BLaER1 (cell line): ENCODE results near the gene DENND1A.
A peak's percentile ranks its signal among the peaks of the same experiment; 100 is the strongest.

Source experiments
- H3K27ac ChIP-seq: shearing (Covaris generic); formaldehyde crosslinking; 2 replicates; pipeline ENCODE4 v1.8.1; 2022
- H3K27me3 ChIP-seq: shearing (Covaris generic); formaldehyde crosslinking; 2 replicates; pipeline ENCODE4 v1.8.1; 2022
- H3K36me3 ChIP-seq: shearing (Covaris generic); formaldehyde crosslinking; 2 replicates; pipeline ENCODE4 v1.8.1; 2022
- H3K4me1 ChIP-seq: shearing (Covaris generic); formaldehyde crosslinking; 2 replicates; pipeline ENCODE4 v1.8.1; 2022
- H3K4me2 ChIP-seq: shearing (Covaris generic); formaldehyde crosslinking; 2 replicates; pipeline ENCODE4 v1.8.1; 2022
- H3K4me3 ChIP-seq: shearing (Covaris generic); formaldehyde crosslinking; 2 replicates; pipeline ENCODE4 v1.8.1; 2022
- H3K9ac ChIP-seq: shearing (Covaris generic); formaldehyde crosslinking; 2 replicates; pipeline ENCODE4 v1.8.1; 2022
- H3K9me3 ChIP-seq: shearing (Covaris generic); formaldehyde crosslinking; 2 replicates; pipeline ENCODE4 v1.8.1; 2022
- H4K20me1 ChIP-seq: shearing (Covaris generic); formaldehyde crosslinking; 2 replicates; pipeline ENCODE4 v1.8.1; 2022
- Cebpa-rat ChIP-seq: shearing (Covaris generic); IDR thresholded peaks from 2 replicates; pipeline ENCODE4 v1.8.1; 2022

The DENND1A gene

GRCh38 chr9:123423311-123423640 is 506.6 kb downstream of the DENND1A start:
- H3K4me2 ChIP-seq, result no peak overlapping the region

GRCh38 chr9:123422635-123423310 is 507.2 kb downstream of the DENND1A start:
- no peak for TF ChIP-seq Cebpa-rat
- no peak overlapping the region for H3K27ac ChIP-seq
- H3K4me3 ChIP-seq, result no peak overlapping the region
- no peak overlapping the region for H3K9ac ChIP-seq
- peaks cover 19% of the 10 kb centered on the region for H3K4me1 ChIP-seq
- H3K27me3 ChIP-seq, result peaks cover 15% of the 10 kb centered on the region; the same call in 1 of the 2 replicates
- H3K36me3 ChIP-seq, result peaks cover 50% of the 10 kb centered on the region
- no peaks in the 10 kb centered on the region for H3K9me3 ChIP-seq
- H4K20me1 ChIP-seq, result peaks cover 36% of the 10 kb centered on the region
- no peak overlapping the region for H3K4me2 ChIP-seq

More at GRCh38 chr9:123423311-123423640, 506.6 kb downstream of the DENND1A start:
- H3K9ac ChIP-seq, result no peak overlapping the region
- no peak overlapping the region for H3K4me3 ChIP-seq
- H3K36me3 ChIP-seq, result peaks cover 52% of the 10 kb centered on the region
- no peak overlapping the region for H3K27ac ChIP-seq
- H3K27me3 ChIP-seq, result peaks cover 15% of the 10 kb centered on the region; the same call in 1 of the 2 replicates
- no peaks in the 10 kb centered on the region for H3K9me3 ChIP-seq
- peaks cover 36% of the 10 kb centered on the region for H4K20me1 ChIP-seq
- TF ChIP-seq Cebpa-rat, result no peak
- peaks cover 20% of the 10 kb centered on the region for H3K4me1 ChIP-seq

- H3K36me3 ChIP-seq, result peaks cover 42% of the 10 kb centered on the region
- H4K20me1 ChIP-seq, result peaks cover 36% of the 10 kb centered on the region
- peak overlapping the region; percentile 55 for H3K4me2 ChIP-seq
- no peak overlapping the region for H3K9ac ChIP-seq
- no peak overlapping the region for H3K27ac ChIP-seq
- no peak for TF ChIP-seq Cebpa-rat
- H3K4me1 ChIP-seq, result peaks cover 19% of the 10 kb centered on the region
- H3K9me3 ChIP-seq, result no peaks in the 10 kb centered on the region
- H3K27me3 ChIP-seq, result peaks cover 15% of the 10 kb centered on the region; the same call in 1 of the 2 replicates
- no peak overlapping the region for H3K4me3 ChIP-seq
Measured at GRCh38 chr9:123421801-123422455, 508.0 kb downstream of the DENND1A start.

- Histone ChIP-seq H3K27me3 (peaks cover 15% of the 10 kb centered on the region; the same call in 1 of the 2 replicates), H3K4me2 (peak overlapping the region; percentile 55), H3K27ac (no peak overlapping the region), H3K9ac (no peak overlapping the region), H3K4me3 (no peak overlapping the region), H3K36me3 (peaks cover 38% of the 10 kb centered on the region), H4K20me1 (peaks cover 42% of the 10 kb centered on the region), H3K9me3 (no peaks in the 10 kb centered on the region), H3K4me1 (peaks cover 19% of the 10 kb centered on the region)
- no peak for TF ChIP-seq Cebpa-rat
Measured at GRCh38 chr9:123421186-123421585, 508.7 kb downstream of the DENND1A start.

GRCh38 chr9:123420592-123421111 is 509.3 kb downstream of the DENND1A start:
- H3K4me2 ChIP-seq, result peak overlapping the region; percentile 55
- peaks cover 47% of the 10 kb centered on the region for H4K20me1 ChIP-seq
- no peak overlapping the region for H3K27ac ChIP-seq
- no peak overlapping the region for H3K4me3 ChIP-seq
- H3K27me3 ChIP-seq, result peaks cover 15% of the 10 kb centered on the region; the same call in 1 of the 2 replicates
- no peak overlapping the region for H3K9ac ChIP-seq
- H3K36me3 ChIP-seq, result peaks cover 38% of the 10 kb centered on the region
- no peaks in the 10 kb centered on the region for H3K9me3 ChIP-seq
- TF ChIP-seq Cebpa-rat, result no peak
- H3K4me1 ChIP-seq, result peaks cover 22% of the 10 kb centered on the region

GRCh38 chr9:123419721-123420591 is 510.0 kb downstream of the DENND1A start:
- Histone ChIP-seq H3K27ac (no peak overlapping the region), H3K4me2 (peak overlapping the region; percentile 42), H3K4me3 (no peak overlapping the region), H3K9me3 (no peaks in the 10 kb centered on the region), H4K20me1 (peaks cover 54% of the 10 kb centered on the region), H3K36me3 (peaks cover 38% of the 10 kb centered on the region), H3K9ac (no peak overlapping the region), H3K27me3 (peaks cover 15% of the 10 kb centered on the region; the same call in 1 of the 2 replicates), H3K4me1 (peaks cover 29% of the 10 kb centered on the region)
- no peak for TF ChIP-seq Cebpa-rat

- Histone ChIP-seq H3K4me1 (peaks cover 35% of the 10 kb centered on the region), H3K27me3 (peaks cover 15% of the 10 kb centered on the region; the same call in 1 of the 2 replicates), H3K9me3 (no peaks in the 10 kb centered on the region), H4K20me1 (peaks cover 56% of the 10 kb centered on the region), H3K27ac (no peak overlapping the region), H3K4me3 (no peak overlapping the region), H3K36me3 (peaks cover 31% of the 10 kb centered on the region), H3K9ac (no peak overlapping the region), H3K4me2 (no peak overlapping the region)
- no peak for TF ChIP-seq Cebpa-rat
Measured at GRCh38 chr9:123419091-123419490, 510.8 kb downstream of the DENND1A start.

- no peak overlapping the region for H3K4me2 ChIP-seq
- no peak overlapping the region for H3K27ac ChIP-seq
- TF ChIP-seq Cebpa-rat, result no peak
- H3K9me3 ChIP-seq, result no peaks in the 10 kb centered on the region
- no peak overlapping the region for H3K9ac ChIP-seq
- H4K20me1 ChIP-seq, result peaks cover 54% of the 10 kb centered on the region
- peaks cover 35% of the 10 kb centered on the region for H3K4me1 ChIP-seq
- H3K27me3 ChIP-seq, result peaks cover 15% of the 10 kb centered on the region; the same call in 1 of the 2 replicates
- no peak overlapping the region for H3K4me3 ChIP-seq
- peaks cover 30% of the 10 kb centered on the region for H3K36me3 ChIP-seq
Measured at GRCh38 chr9:123418506-123418905, 511.4 kb downstream of the DENND1A start.

GRCh38 chr9:123418052-123418430 is 511.9 kb downstream of the DENND1A start:
- TF ChIP-seq Cebpa-rat, result no peak
- H3K4me1 ChIP-seq, result peaks cover 35% of the 10 kb centered on the region
- peaks cover 15% of the 10 kb centered on the region; the same call in 1 of the 2 replicates for H3K27me3 ChIP-seq
- H3K4me2 ChIP-seq, result no peak overlapping the region
- no peak overlapping the region for H3K27ac ChIP-seq
- peaks cover 25% of the 10 kb centered on the region for H3K36me3 ChIP-seq
- no peak overlapping the region for H3K9ac ChIP-seq
- H3K9me3 ChIP-seq, result no peaks in the 10 kb centered on the region
- H3K4me3 ChIP-seq, result no peak overlapping the region
- H4K20me1 ChIP-seq, result peaks cover 54% of the 10 kb centered on the region
